ENCODE data around the gene NHLH2. TPM values are rescaled to one million over a fixed set of nuclear protein-coding genes. Genes with fewer than 3 reads are reported as not detected.

Gene NHLH2
- total and polyA plus RNA-seq, 10 of the 15 experiments (the other 5 are each of a cell fraction or from before 2014, with no cell fraction given): 0.01 to 0.08 (median 0.05) TPM; not detected in 6

- TF ChIP-seq ZNF384 (IDR thresholded peaks at IDR 0.05; ENCODE audit: borderline replicate concordance, low read depth, low read length): no peak
- no peak for TF ChIP-seq NR2F1 (conservative IDR thresholded peaks at IDR 0.05)
- no peak for TF ChIP-seq SP1 (IDR thresholded peaks at IDR 0.05; ENCODE audit: low read depth, low read length)
- no peak for TF ChIP-seq HDAC2 (IDR thresholded peaks at IDR 0.05)
- TF ChIP-seq ZBTB33 (IDR thresholded peaks at IDR 0.05): no peak
Measured at GRCh38 chr1:115877511-115877910, 36.6 kb upstream of the NHLH2 start (continued).

GRCh38 chr1:115874904-115875303 is 34.0 kb upstream of the NHLH2 start:
- no peak overlapping the region for H3K4me2 ChIP-seq (ENCODE audit: control insufficient read depth, insufficient read depth)
- 29% methylated on average over 5 of the region's 5 CpGs for WGBS (ENCODE audit: insufficient coverage, insufficient replicate concordance, low lambda C conversion rate, missing lambda C conversion rate)
- BruUV-seq (replicated peaks): no TSS peak
- no peaks in the 10 kb centered on the region for H3K36me3 ChIP-seq (ENCODE audit: control insufficient read depth in 2 of 2, insufficient read depth in 2 of 2, low read length in 1 of 2)
- FAIRE-seq (no peak), DNase-seq (ENCODE audit: low read depth, low spot score) (no peak), ATAC-seq (no peak)
- no peaks in the 10 kb centered on the region for H4K20me1 ChIP-seq (ENCODE audit: control insufficient read depth, insufficient read depth)
- no peak overlapping the region for H3K4me3 ChIP-seq
- SMC1A ChIA-PET (ENCODE audit: uncharacterized antibody, unreplicated experiment): no interaction called here
- no peaks in the 10 kb centered on the region for H3K4me1 ChIP-seq (ENCODE audit: control insufficient read depth, insufficient read depth, low read length)
- H3K9ac ChIP-seq (ENCODE audit: control insufficient read depth, insufficient read depth, low read length): no peak overlapping the region
- CTCF ChIA-PET: interaction anchor here (1.0 to 1.4 kb wide), 3 partner anchors 15 to 146 kb away, joined by 3 read pairs; no protein-coding TSS in a partner anchor
- H3K27ac ChIP-seq (ENCODE audit: control insufficient read depth, insufficient read depth): no peak overlapping the region
- intact Hi-C loops (cut with micrococcal nuclease; ENCODE audit: unreplicated experiment) (no loop called here), in situ Hi-C loops (cut with MboI) (no loop called here)
- H3K27me3 ChIP-seq (replicated peaks in 1 of 2; ENCODE audit: control insufficient read depth in 2 of 2, insufficient read depth in 2 of 2, low read length in 1 of 2): no peaks in the 10 kb centered on the region; a peak in 1 of 4 replicates
- H3K9me3 ChIP-seq (replicated peaks; ENCODE audit: control insufficient read depth, insufficient read depth, low read length): no peaks in the 10 kb centered on the region
- RAD21 ChIA-PET (ENCODE audit: unreplicated experiment): no interaction called here
- no peak overlapping the region for H2AFZ ChIP-seq (ENCODE audit: control insufficient read depth, low read depth, low read length)
- POLR2A ChIA-PET: interaction anchor here (0.5 kb wide), 1 partner anchor 43 kb away, joined by 3 read pairs; no protein-coding TSS in a partner anchor
- TF ChIP-seq SP1 (IDR thresholded peaks at IDR 0.05; ENCODE audit: low read depth, low read length) (no peak), MLLT1 (IDR thresholded peaks at IDR 0.05) (no peak), PKNOX1 (IDR thresholded peaks at IDR 0.05) (no peak), TCF3 (IDR thresholded peaks at IDR 0.05; ENCODE audit: borderline replicate concordance, insufficient read depth, low read depth, low read length) (no peak), FOS (IDR thresholded peaks at IDR 0.05; ENCODE audit: borderline replicate concordance, extremely low read depth, insufficient read length) (no peak)
- no peaks in the 10 kb centered on the region for H3K79me2 ChIP-seq (ENCODE audit: control insufficient read depth, insufficient read depth, low read length)

Measured in GM12878 (cell line).